OCI-LY3 (cell line): ENCODE data around the gene HOXA7.

ENCODE experiments used
- H2AFZ ChIP-seq: fragments of 200-600, 300-600 bp; shearing (Covaris generic); 2 replicates; pipeline ENCODE4 v1.6.0; 2014; ENCODE audit warnings: antibody characterized with exemption, low read depth, low read length
- H3K27ac ChIP-seq: fragments of 200-600, 300-600 bp; sonication (generic); 2 replicates; pipeline ENCODE4 v1.5.1; 2014; ENCODE audit warnings: mild to moderate bottlenecking, low read length, moderate library complexity, mixed read lengths
- H3K27me3 ChIP-seq: fragments of 200-600, 300-600 bp; sonication (generic); 2 replicates; pipeline ENCODE4 v1.6.1; 2014; ENCODE audit warnings: low read depth, low read length, mixed read lengths
- H3K36me3 ChIP-seq: fragments of 200-600, 300-600 bp; sonication (generic); replicated peaks from 2 replicates; pipeline ENCODE3; 2014; ENCODE audit warnings: low read depth, low read length, mixed read lengths
- H3K4me1 ChIP-seq: fragments of 300-600, 200-600 bp; sonication (generic); 2 replicates; pipeline ENCODE4 v1.6.1; 2014; ENCODE audit warnings: low read length, mixed read lengths
- H3K4me2 ChIP-seq: fragments of 200-600, 300-600 bp; sonication (generic); 2 replicates; pipeline ENCODE4 v1.6.1; 2014; ENCODE audit warnings: low read length, mixed read lengths
- H3K4me3 ChIP-seq: fragments of 300-600, 200-600 bp; sonication (generic); 2 replicates; pipeline ENCODE4 v1.5.1; 2014; ENCODE audit warnings: antibody characterized with exemption, mild to moderate bottlenecking, low read length, moderate library complexity
- H3K79me2 ChIP-seq: fragments of 300-600, 200-600 bp; shearing (Covaris generic); 2 replicates; pipeline ENCODE4 v1.6.1; 2014; ENCODE audit warnings: mild to moderate bottlenecking, low read length, mixed read lengths
- H3K9ac ChIP-seq: fragments of 300-600, 200-600 bp; shearing (Covaris generic); 2 replicates; pipeline ENCODE4 v1.6.0; 2014; ENCODE audit warnings: mild to moderate bottlenecking, low read length, moderate library complexity
- H3K9me3 ChIP-seq: fragments of 200-600, 300-600 bp; shearing (Covaris generic); 2 replicates; pipeline ENCODE4 v1.6.1; 2014; ENCODE audit warnings: low read length, mixed read lengths; ENCODE audit not compliant: insufficient read depth
- H4K20me1 ChIP-seq: fragments of 200-600, 300-600 bp; sonication (generic); 2 replicates; pipeline ENCODE4 v1.6.1; 2016; ENCODE audit warnings: low read length, mixed read lengths; ENCODE audit not compliant: insufficient read depth
- CTCF ChIP-seq: fragments of 200-600, 300-600 bp; sonication (generic); IDR thresholded peaks from 2 replicates; pipeline ENCODE4 v1.5.1; 2014; ENCODE audit warnings: antibody characterized with exemption, low read length, low read depth
- EZH2phosphoT487 ChIP-seq: fragments of 200-600 bp; shearing (Covaris generic); IDR thresholded peaks from 2 replicates; pipeline ENCODE4 v1.6.1; 2018; ENCODE audit warnings: antibody characterized with exemption, mixed run types, low read depth

HOXA7 gene

GRCh38 chr7:27191833-27192545, 35.5 kb upstream of the HOXA7 start:
- Histone ChIP-seq H3K27me3 (no peaks in the 10 kb centered on the region), H3K79me2 (no peaks in the 10 kb centered on the region), H3K4me1 (no peaks in the 10 kb centered on the region), H3K36me3 (no peaks in the 10 kb centered on the region), H4K20me1 (no peaks in the 10 kb centered on the region), H3K4me3 (no peak overlapping the region), H3K4me2 (no peak overlapping the region), H2AFZ (no peak overlapping the region), H3K27ac (no peak overlapping the region), H3K9me3 (no peaks in the 10 kb centered on the region), H3K9ac (no peak overlapping the region)
- TF ChIP-seq CTCF (no peak), EZH2phosphoT487 (no peak)

- Histone ChIP-seq H3K9ac (no peak overlapping the region), H3K9me3 (no peaks in the 10 kb centered on the region), H3K79me2 (no peaks in the 10 kb centered on the region), H3K4me3 (no peak overlapping the region), H3K36me3 (no peaks in the 10 kb centered on the region), H3K27me3 (no peaks in the 10 kb centered on the region), H4K20me1 (no peaks in the 10 kb centered on the region), H3K4me1 (no peaks in the 10 kb centered on the region), H3K27ac (no peak overlapping the region), H3K4me2 (no peak overlapping the region), H2AFZ (no peak overlapping the region)
- TF ChIP-seq EZH2phosphoT487 (no peak), CTCF (no peak)
Observed at GRCh38 chr7:27191161-27191731, 34.8 kb upstream of the HOXA7 start.

- Histone ChIP-seq H3K9ac (no peak overlapping the region), H3K4me3 (no peak overlapping the region), H3K4me2 (no peak overlapping the region), H3K27me3 (no peaks in the 10 kb centered on the region), H3K36me3 (no peaks in the 10 kb centered on the region), H3K27ac (no peak overlapping the region), H4K20me1 (no peaks in the 10 kb centered on the region), H3K9me3 (no peaks in the 10 kb centered on the region), H3K4me1 (no peaks in the 10 kb centered on the region), H3K79me2 (no peaks in the 10 kb centered on the region), H2AFZ (no peak overlapping the region)
- TF ChIP-seq CTCF (no peak), EZH2phosphoT487 (no peak)
Observed at GRCh38 chr7:27189997-27190748, 33.7 kb upstream of the HOXA7 start.

- H3K4me3 ChIP-seq, result no peak overlapping the region
- H3K36me3 ChIP-seq, result no peaks in the 10 kb centered on the region
- no peaks in the 10 kb centered on the region for H4K20me1 ChIP-seq
- H3K4me2 ChIP-seq, result no peak overlapping the region
- no peak overlapping the region for H3K9ac ChIP-seq
- no peaks in the 10 kb centered on the region for H3K9me3 ChIP-seq
- no peaks in the 10 kb centered on the region for H3K79me2 ChIP-seq
- no peak for TF ChIP-seq CTCF
- H3K27me3 ChIP-seq, result no peaks in the 10 kb centered on the region
- H2AFZ ChIP-seq, result no peak overlapping the region
- H3K27ac ChIP-seq, result no peak overlapping the region
- no peaks in the 10 kb centered on the region for H3K4me1 ChIP-seq
Observed at GRCh38 chr7:27189295-27189996, 33.0 kb upstream of the HOXA7 start.
